ENCODE data around the gene SLN. TPM values are rescaled to one million over a fixed set of nuclear protein-coding genes. Genes with fewer than 3 reads are reported as not detected.

Gene SLN
- total RNA-seq, 2 donors from 2014 or later = not detected

- Histone ChIP-seq H3K9ac (ENCODE audit: extremely low read depth, low read length, poor library complexity, severe bottlenecking) (no peak overlapping the region), H3K4me3 (ENCODE audit: low read length) (no peak overlapping the region), H3K27me3 (ENCODE audit: control insufficient read depth, insufficient read depth, low read length, poor library complexity, severe bottlenecking) (no peaks in the 10 kb centered on the region), H3K36me3 (ENCODE audit: control insufficient read depth, insufficient read depth, low read length) (no peaks in the 10 kb centered on the region), H3K9me3 (ENCODE audit: control insufficient read depth, low read length) (no peaks in the 10 kb centered on the region), H3K27ac (ENCODE audit: low read depth, low read length) (no peak overlapping the region), H3K4me1 (ENCODE audit: control insufficient read depth, insufficient read depth, low read length) (no peaks in the 10 kb centered on the region)
- Mint-ChIP-seq H3K27me3 (ENCODE audit: insufficient read depth) (no peaks in the 10 kb centered on the region), H3K36me3 (ENCODE audit: low read depth) (no peaks in the 10 kb centered on the region), H3K4me3 (no peak overlapping the region), H3K9me3 (no peaks in the 10 kb centered on the region), H3K27ac (no peak overlapping the region), H3K4me1 (no peaks in the 10 kb centered on the region)
- TF ChIP-seq CTCF (conservative IDR thresholded peaks at IDR 0.05) = no peak
- 85 to 90% methylated on average over 6 of the region's 6 CpGs for WGBS, 2 experiments (ENCODE audit: insufficient coverage in 1 of 2, insufficient read length in 1 of 2)
- DNase-seq = no peak
Observed at GRCh38 chr11:107678632-107678971, 33.3 kb downstream of the SLN start.

DNA sequence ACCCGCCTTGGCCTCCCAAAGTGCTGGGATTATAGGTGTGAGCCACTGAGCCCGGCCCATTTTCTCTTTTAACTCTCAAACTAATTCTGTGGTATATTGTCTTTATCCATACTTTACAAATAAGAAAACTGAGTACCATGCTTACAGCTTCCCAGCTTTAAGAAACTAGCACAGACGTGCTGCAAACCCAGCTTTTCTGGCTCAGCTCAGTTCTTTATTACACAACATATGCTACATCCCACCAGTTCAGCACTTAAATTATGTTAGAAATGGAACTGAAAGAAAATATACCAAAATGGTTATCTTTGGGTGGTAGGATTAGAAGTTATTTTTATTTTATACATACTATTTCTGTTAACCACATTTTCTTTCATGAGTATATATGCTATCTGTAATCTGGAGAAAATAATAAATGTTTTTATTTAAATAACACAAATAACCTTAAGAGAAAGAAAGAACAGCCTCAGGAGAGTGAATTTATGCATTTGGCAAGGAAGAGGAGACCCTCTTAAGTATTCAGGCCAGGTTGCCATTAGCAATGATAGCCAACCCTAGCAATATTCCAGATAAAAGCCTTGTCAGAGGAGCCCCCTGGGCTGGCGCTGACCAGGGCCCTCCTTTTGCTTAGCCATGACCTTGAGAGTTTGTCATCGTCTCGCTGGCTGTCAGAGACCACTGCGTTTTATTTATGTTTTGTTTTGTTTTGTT is 33.8 kb downstream of the SLN start:
- no peak overlapping the region for H3K27ac Mint-ChIP-seq
- Histone ChIP-seq H3K36me3 (ENCODE audit: control insufficient read depth, insufficient read depth, low read length) (no peaks in the 10 kb centered on the region), H3K27ac (ENCODE audit: low read depth, low read length) (no peak overlapping the region), H3K4me1 (ENCODE audit: control insufficient read depth, insufficient read depth, low read length) (no peaks in the 10 kb centered on the region), H3K4me3 (ENCODE audit: low read length) (no peak overlapping the region), H3K9me3 (ENCODE audit: control insufficient read depth, low read length) (no peaks in the 10 kb centered on the region), H3K27me3 (ENCODE audit: control insufficient read depth, insufficient read depth, low read length, poor library complexity, severe bottlenecking) (no peaks in the 10 kb centered on the region), H3K9ac (ENCODE audit: extremely low read depth, low read length, poor library complexity, severe bottlenecking) (no peak overlapping the region)
- no peaks in the 10 kb centered on the region for H3K36me3 Mint-ChIP-seq (ENCODE audit: low read depth)
- TF ChIP-seq CTCF (conservative IDR thresholded peaks at IDR 0.05) = no peak
- WGBS, 2 experiments (ENCODE audit: insufficient coverage in 1 of 2, insufficient read length in 1 of 2) = 40 to 77% methylated on average over 1 to 7 of the region's 7 CpGs
- no peak overlapping the region for H3K4me3 Mint-ChIP-seq
- DNase-seq = no peak
- H3K9me3 Mint-ChIP-seq = no peaks in the 10 kb centered on the region
- H3K4me1 Mint-ChIP-seq = no peaks in the 10 kb centered on the region
- H3K27me3 Mint-ChIP-seq (ENCODE audit: insufficient read depth) = no peaks in the 10 kb centered on the region

DNA sequence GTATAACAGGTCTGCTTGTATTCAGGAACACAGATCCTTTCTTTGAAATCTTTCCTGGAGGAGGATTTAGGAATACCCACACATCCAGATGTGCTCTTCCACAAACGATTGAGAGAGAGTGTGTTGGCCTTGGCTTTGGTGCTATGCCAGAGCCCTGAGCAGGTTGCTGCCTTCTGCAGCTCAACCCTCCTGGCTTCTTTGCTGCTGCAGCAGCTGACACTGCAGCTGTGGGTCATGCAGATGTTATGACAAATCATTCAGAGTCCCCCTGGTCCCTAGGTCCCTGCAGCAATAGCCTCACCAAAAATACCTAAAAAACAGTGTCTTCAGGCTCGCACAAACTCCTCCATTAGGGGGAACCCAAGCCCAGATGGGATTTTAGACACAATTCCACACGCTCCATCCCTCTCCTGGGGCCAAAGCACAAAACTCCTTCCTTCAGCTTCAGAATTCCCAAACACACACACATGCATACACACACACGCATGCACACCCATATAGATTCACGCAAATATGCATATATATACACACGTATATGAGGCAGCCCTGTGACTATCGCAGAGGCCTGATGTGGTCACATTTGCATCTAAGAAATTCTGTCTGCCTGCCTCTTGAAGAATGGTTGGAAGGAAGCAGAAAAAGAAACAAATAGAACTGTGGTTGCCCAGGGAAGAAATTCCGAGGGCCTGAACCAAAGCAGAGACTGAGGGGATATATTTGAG is 35.4 kb downstream of the SLN start:
- Histone ChIP-seq H3K4me1 (ENCODE audit: control insufficient read depth, insufficient read depth, low read length) (no peaks in the 10 kb centered on the region), H3K27me3 (ENCODE audit: control insufficient read depth, insufficient read depth, low read length, poor library complexity, severe bottlenecking) (no peaks in the 10 kb centered on the region), H3K27ac (ENCODE audit: low read depth, low read length) (no peak overlapping the region), H3K36me3 (ENCODE audit: control insufficient read depth, insufficient read depth, low read length) (no peaks in the 10 kb centered on the region), H3K9ac (ENCODE audit: extremely low read depth, low read length, poor library complexity, severe bottlenecking) (no peak overlapping the region), H3K4me3 (ENCODE audit: low read length) (no peak overlapping the region), H3K9me3 (ENCODE audit: control insufficient read depth, low read length) (no peaks in the 10 kb centered on the region)
- DNase-seq = no peak
- no peak for TF ChIP-seq CTCF (conservative IDR thresholded peaks at IDR 0.05)
- H3K4me3 Mint-ChIP-seq = no peak overlapping the region
- no peaks in the 10 kb centered on the region for H3K9me3 Mint-ChIP-seq
- no peaks in the 10 kb centered on the region for H3K27me3 Mint-ChIP-seq (ENCODE audit: insufficient read depth)
- H3K27ac Mint-ChIP-seq = no peak overlapping the region
- H3K36me3 Mint-ChIP-seq (ENCODE audit: low read depth) = no peaks in the 10 kb centered on the region
- H3K4me1 Mint-ChIP-seq = no peaks in the 10 kb centered on the region
- 83 to 86% methylated on average over 7 to 8 of the region's 8 CpGs for WGBS, 2 experiments (ENCODE audit: insufficient coverage in 1 of 2, insufficient read length in 1 of 2)
